GM12801 (cell line): ENCODE results near the gene BCAS4.

Experiments
- CTCF ChIP-seq: IDR thresholded peaks from one replicate; pipeline ENCODE4 v1.5.1; 2011; ENCODE audit warnings: control low read depth; ENCODE audit not compliant: insufficient read length; ENCODE audit errors: extremely low read depth

BCAS4 gene

GRCh38 chr20:50911716-50912115 lies 116.9 kb downstream of the BCAS4 start:
- no peak for TF ChIP-seq CTCF

DNA sequence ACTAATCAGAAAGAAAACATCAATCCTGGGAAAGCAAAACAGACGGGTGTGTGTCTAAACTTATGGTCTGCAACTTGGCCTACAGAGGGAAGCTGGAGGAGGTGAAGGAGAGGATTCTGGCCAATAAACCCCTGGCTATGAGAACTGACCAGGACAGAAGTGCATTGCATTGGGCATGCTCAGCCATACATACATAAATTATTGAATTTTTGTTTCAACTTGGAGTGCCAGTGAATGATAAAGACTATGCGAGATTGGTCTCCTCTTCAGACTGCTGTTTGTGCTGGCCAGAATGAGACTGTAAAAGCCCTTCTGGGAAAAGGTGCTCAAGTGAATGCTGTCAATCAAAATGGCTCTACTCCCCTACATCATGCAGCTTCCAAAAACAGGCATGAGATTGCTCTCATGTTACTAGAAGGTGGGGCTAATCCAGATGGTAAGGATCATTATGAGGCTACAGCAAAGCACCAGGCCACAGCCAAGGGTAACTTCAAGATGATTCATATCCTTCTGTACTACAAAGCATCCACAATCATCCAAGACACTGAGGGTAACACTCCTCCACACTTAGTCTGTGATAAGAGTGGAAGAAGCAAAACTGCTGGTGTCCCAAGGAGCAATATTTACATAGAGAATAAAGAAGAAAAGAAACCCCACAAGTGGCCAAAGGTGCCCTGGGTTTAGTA lies 119.0 kb downstream of the BCAS4 start:
- TF ChIP-seq CTCF, result no peak

- TF ChIP-seq CTCF, result no peak
Observed at GRCh38 chr20:50915424-50915823, 120.6 kb downstream of the BCAS4 start.

DNA sequence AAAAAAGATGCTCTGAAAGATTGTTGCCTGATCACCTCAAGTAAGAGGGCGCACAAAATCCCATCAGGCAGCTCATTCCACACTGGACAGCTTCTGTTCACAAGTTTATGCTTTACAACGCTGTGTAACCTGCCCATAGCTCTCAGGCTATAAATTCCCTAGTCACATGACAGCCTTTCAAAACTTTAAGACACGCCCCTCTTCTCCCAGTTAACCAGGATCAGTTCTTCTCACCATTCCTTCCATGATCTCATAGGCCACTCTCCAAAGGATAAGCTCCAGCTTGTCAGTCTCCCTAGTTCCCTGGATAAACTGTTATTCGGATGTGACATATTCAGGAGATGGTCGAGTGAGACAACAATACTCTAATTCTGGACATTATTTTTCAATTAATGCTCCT lies 121.4 kb downstream of the BCAS4 start:
- no peak for TF ChIP-seq CTCF

DNA sequence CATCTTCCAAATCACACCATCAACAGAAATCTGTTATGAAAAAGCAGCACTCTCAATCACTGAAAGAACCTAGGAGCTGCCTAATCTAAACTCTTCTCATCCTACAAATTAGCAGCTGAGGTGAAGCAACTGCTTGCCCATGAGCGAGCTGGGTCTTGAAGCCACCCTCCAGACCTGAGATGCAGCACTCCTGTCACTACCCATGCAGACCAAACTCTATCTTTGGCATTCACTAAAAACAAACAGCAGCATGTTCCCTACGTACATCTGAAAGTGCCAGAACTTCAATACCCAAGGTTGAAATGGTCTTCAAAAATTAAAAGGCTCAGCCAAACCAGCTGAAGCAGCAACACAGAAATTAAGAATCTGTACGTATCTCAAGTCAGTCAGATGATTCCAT lies 122.1 kb downstream of the BCAS4 start:
- no peak for TF ChIP-seq CTCF

DNA sequence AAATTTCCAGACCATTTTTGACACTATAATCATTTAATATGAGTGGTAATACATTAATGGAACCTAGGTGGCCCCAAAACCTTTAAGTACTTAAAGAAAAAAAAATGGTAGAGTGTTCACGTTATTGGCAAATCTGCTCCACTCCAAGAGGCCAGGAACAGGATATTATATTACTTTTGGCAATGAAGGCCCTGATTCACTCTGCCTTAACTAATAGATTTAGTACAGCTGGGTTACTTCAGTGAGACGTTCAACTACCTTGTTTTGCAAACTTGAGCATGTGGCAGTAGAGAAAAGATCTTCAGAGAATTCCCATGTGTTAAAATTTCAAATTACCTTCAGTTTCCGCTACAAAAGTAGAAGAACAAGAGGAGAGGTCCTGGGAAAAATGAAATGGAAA lies 123.5 kb downstream of the BCAS4 start:
- no peak for TF ChIP-seq CTCF

DNA sequence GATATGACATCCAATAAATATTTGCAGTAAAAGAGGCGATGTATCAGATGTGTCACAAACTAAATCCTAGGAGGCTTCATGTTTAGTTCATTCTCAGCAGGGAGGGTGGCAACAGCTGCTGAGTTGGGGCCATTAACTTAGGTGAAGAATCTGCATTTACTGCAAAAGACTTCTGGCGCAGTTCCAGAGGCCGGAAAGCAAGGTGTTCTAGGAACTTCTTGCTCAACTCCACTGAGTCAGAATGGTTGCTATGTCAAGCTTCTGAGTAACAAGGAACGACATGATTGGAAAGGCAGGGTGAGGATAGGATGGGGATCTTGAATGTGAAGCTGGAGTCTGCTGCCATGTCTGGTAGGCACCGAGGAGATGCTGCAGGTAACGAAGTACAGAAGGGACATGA lies 124.7 kb downstream of the BCAS4 start:
- TF ChIP-seq CTCF, result no peak
